Measurements from ENCODE around the gene NDST3. TPM values are rescaled to one million over a fixed set of nuclear protein-coding genes. Genes with fewer than 3 reads are reported as not detected.

NDST3 gene
- not detected for total RNA-seq
- polyA plus RNA-seq = not detected

GRCh38 chr4:118034053-118034785, at the start of gene NDST3:
NDST3 (plus strand) TSS chr4:118034486; CDS start chr4:118053911, 19,425 bp downstream.
- Histone ChIP-seq H3K9me3 (ENCODE audit: control insufficient read depth in 2 of 2, low read length in 2 of 2) (no peaks in the 10 kb centered on the region), H3K4me3 (ENCODE audit: low read depth, low read length) (no peak within 1 kb of the TSS), H3K4me1 (ENCODE audit: control insufficient read depth, insufficient read depth, low read length, poor library complexity, severe bottlenecking) (no peaks in the 10 kb centered on the region), H3K27ac (ENCODE audit: insufficient read depth, low read length, poor library complexity, severe bottlenecking) (no peak within 1 kb of the TSS), H3K27me3 (ENCODE audit: control insufficient read depth, insufficient read depth, low read length) (peaks cover 10% of the 10 kb centered on the region), H3K36me3 (ENCODE audit: control insufficient read depth, insufficient read depth, low read length) (no peaks in the 10 kb centered on the region)
- peaks cover 0 to 5% (median 2%) of the 10 kb centered on the region in 4 donors for H3K4me1 Mint-ChIP-seq
- H3K27me3 Mint-ChIP-seq = peaks cover 25% of the 10 kb centered on the region
- ATAC-seq (ENCODE audit: low read depth in 2 of 2) (no peak), DNase-seq (peak in 1 of 3 donors; percentile 28)
- no peak within 1 kb of the TSS for H3K27ac Mint-ChIP-seq
- no peaks in the 10 kb centered on the region for H3K36me3 Mint-ChIP-seq
- peak within 1 kb of the TSS in 1 of 4 donors; percentile 36 for H3K4me3 Mint-ChIP-seq
- H3K9me3 Mint-ChIP-seq = peaks cover 0 to 5% (median 0%) of the 10 kb centered on the region in 7 donors

- no peak overlapping the region for H3K27ac ChIP-seq (ENCODE audit: insufficient read depth, low read length, poor library complexity, severe bottlenecking)
- no peaks in the 10 kb centered on the region for H3K9me3 ChIP-seq (ENCODE audit: control insufficient read depth in 2 of 2, low read length in 2 of 2)
- H3K4me3 Mint-ChIP-seq = no peak overlapping the region
- H3K9me3 Mint-ChIP-seq = peaks cover 0 to 9% (median 0%) of the 10 kb centered on the region in 7 donors
- H3K36me3 ChIP-seq (ENCODE audit: control insufficient read depth, insufficient read depth, low read length) = no peaks in the 10 kb centered on the region
- no peak overlapping the region for H3K4me3 ChIP-seq (ENCODE audit: low read depth, low read length)
- no peak overlapping the region for H3K27ac Mint-ChIP-seq
- no peaks in the 10 kb centered on the region for H3K4me1 ChIP-seq (ENCODE audit: control insufficient read depth, insufficient read depth, low read length, poor library complexity, severe bottlenecking)
- H3K27me3 ChIP-seq (ENCODE audit: control insufficient read depth, insufficient read depth, low read length) = no peaks in the 10 kb centered on the region
- DNase-seq = no peak
- H3K4me1 Mint-ChIP-seq = no peaks in the 10 kb centered on the region
- H3K27me3 Mint-ChIP-seq = no peaks in the 10 kb centered on the region
- no peaks in the 10 kb centered on the region for H3K36me3 Mint-ChIP-seq
- no peak for ATAC-seq (ENCODE audit: low read depth in 2 of 2)
These were observed 48.0 kb upstream of the NDST3 start for GRCh38 chr4:117986321-117986720.

- H3K9me3 ChIP-seq (ENCODE audit: control insufficient read depth in 2 of 2, low read length in 2 of 2) = no peaks in the 10 kb centered on the region
- no peaks in the 10 kb centered on the region for H3K27me3 ChIP-seq (ENCODE audit: control insufficient read depth, insufficient read depth, low read length)
- H3K4me3 ChIP-seq (ENCODE audit: low read depth, low read length) = no peak overlapping the region
- H3K36me3 Mint-ChIP-seq = no peaks in the 10 kb centered on the region
- peaks cover 0 to 9% (median 0%) of the 10 kb centered on the region in 7 donors for H3K9me3 Mint-ChIP-seq
- H3K4me3 Mint-ChIP-seq = no peak overlapping the region
- no peaks in the 10 kb centered on the region for H3K4me1 ChIP-seq (ENCODE audit: control insufficient read depth, insufficient read depth, low read length, poor library complexity, severe bottlenecking)
- ATAC-seq (ENCODE audit: low read depth in 2 of 2) = no peak
- no peaks in the 10 kb centered on the region for H3K4me1 Mint-ChIP-seq
- DNase-seq = no peak
- no peak overlapping the region for H3K27ac Mint-ChIP-seq
- H3K27ac ChIP-seq (ENCODE audit: insufficient read depth, low read length, poor library complexity, severe bottlenecking) = no peak overlapping the region
- no peaks in the 10 kb centered on the region for H3K36me3 ChIP-seq (ENCODE audit: control insufficient read depth, insufficient read depth, low read length)
- H3K27me3 Mint-ChIP-seq = no peaks in the 10 kb centered on the region
These were observed 46.8 kb upstream of the NDST3 start for GRCh38 chr4:117987464-117987863.

- no peak for DNase-seq
- peaks cover 0 to 5% (median 0%) of the 10 kb centered on the region in 7 donors for H3K9me3 Mint-ChIP-seq
These were observed 37.4 kb upstream of the NDST3 start for GRCh38 chr4:117996891-117997290.

GRCh38 chr4:118004088-118004487, 30.2 kb upstream of the NDST3 start:
- no peak overlapping the region for H3K4me3 Mint-ChIP-seq
- Histone ChIP-seq H3K4me1 (ENCODE audit: control insufficient read depth, insufficient read depth, low read length, poor library complexity, severe bottlenecking) (no peaks in the 10 kb centered on the region), H3K36me3 (ENCODE audit: control insufficient read depth, insufficient read depth, low read length) (no peaks in the 10 kb centered on the region), H3K4me3 (ENCODE audit: low read depth, low read length) (no peak overlapping the region), H3K27me3 (ENCODE audit: control insufficient read depth, insufficient read depth, low read length) (no peaks in the 10 kb centered on the region), H3K9me3 (ENCODE audit: control insufficient read depth in 2 of 2, low read length in 2 of 2) (no peaks in the 10 kb centered on the region), H3K27ac (ENCODE audit: insufficient read depth, low read length, poor library complexity, severe bottlenecking) (no peak overlapping the region)
- peaks cover 0 to 3% (median 0%) of the 10 kb centered on the region in 7 donors for H3K9me3 Mint-ChIP-seq
- DNase-seq (no peak), ATAC-seq (ENCODE audit: low read depth in 2 of 2) (no peak)
- H3K36me3 Mint-ChIP-seq = no peaks in the 10 kb centered on the region
- H3K27ac Mint-ChIP-seq = no peak overlapping the region
- H3K4me1 Mint-ChIP-seq = no peaks in the 10 kb centered on the region
- no peaks in the 10 kb centered on the region for H3K27me3 Mint-ChIP-seq

More at GRCh38 chr4:117996891-117997290, 37.4 kb upstream of the NDST3 start:
- Histone ChIP-seq H3K4me1 (ENCODE audit: control insufficient read depth, insufficient read depth, low read length, poor library complexity, severe bottlenecking) (no peaks in the 10 kb centered on the region), H3K4me3 (ENCODE audit: low read depth, low read length) (no peak overlapping the region), H3K27me3 (ENCODE audit: control insufficient read depth, insufficient read depth, low read length) (no peaks in the 10 kb centered on the region), H3K36me3 (ENCODE audit: control insufficient read depth, insufficient read depth, low read length) (no peaks in the 10 kb centered on the region), H3K9me3 (ENCODE audit: control insufficient read depth in 2 of 2, low read length in 2 of 2) (no peaks in the 10 kb centered on the region), H3K27ac (ENCODE audit: insufficient read depth, low read length, poor library complexity, severe bottlenecking) (no peak overlapping the region)
- no peaks in the 10 kb centered on the region for H3K27me3 Mint-ChIP-seq
- H3K4me1 Mint-ChIP-seq = no peaks in the 10 kb centered on the region
- no peaks in the 10 kb centered on the region for H3K36me3 Mint-ChIP-seq
- no peak for ATAC-seq (ENCODE audit: low read depth in 2 of 2)
- no peak overlapping the region for H3K27ac Mint-ChIP-seq
- no peak overlapping the region for H3K4me3 Mint-ChIP-seq

- H3K4me3 Mint-ChIP-seq = no peak overlapping the region
- no peak overlapping the region for H3K4me3 ChIP-seq (ENCODE audit: low read depth, low read length)
These were observed 28.4 kb upstream of the NDST3 start for GRCh38 chr4:118005883-118006282.

GRCh38 chr4:118012142-118012541, 22.1 kb upstream of the NDST3 start:
- Histone ChIP-seq H3K4me3 (ENCODE audit: low read depth, low read length) (no peak overlapping the region), H3K4me1 (ENCODE audit: control insufficient read depth, insufficient read depth, low read length, poor library complexity, severe bottlenecking) (no peaks in the 10 kb centered on the region), H3K27me3 (ENCODE audit: control insufficient read depth, insufficient read depth, low read length) (no peaks in the 10 kb centered on the region), H3K27ac (ENCODE audit: insufficient read depth, low read length, poor library complexity, severe bottlenecking) (no peak overlapping the region), H3K36me3 (ENCODE audit: control insufficient read depth, insufficient read depth, low read length) (no peaks in the 10 kb centered on the region), H3K9me3 (ENCODE audit: control insufficient read depth in 2 of 2, low read length in 2 of 2) (no peaks in the 10 kb centered on the region)
- H3K4me1 Mint-ChIP-seq = no peaks in the 10 kb centered on the region
- H3K36me3 Mint-ChIP-seq = no peaks in the 10 kb centered on the region
- no peak overlapping the region for H3K4me3 Mint-ChIP-seq
- no peaks in the 10 kb centered on the region for H3K27me3 Mint-ChIP-seq
- peaks cover 0 to 1% (median 0%) of the 10 kb centered on the region in 7 donors for H3K9me3 Mint-ChIP-seq
- H3K27ac Mint-ChIP-seq = no peak overlapping the region
- no peak for ATAC-seq (ENCODE audit: low read depth in 2 of 2)
- no peak for DNase-seq

More at GRCh38 chr4:118005883-118006282, 28.4 kb upstream of the NDST3 start:
- H3K36me3 ChIP-seq (ENCODE audit: control insufficient read depth, insufficient read depth, low read length) = no peaks in the 10 kb centered on the region
- no peak overlapping the region for H3K27ac Mint-ChIP-seq
- no peak overlapping the region for H3K27ac ChIP-seq (ENCODE audit: insufficient read depth, low read length, poor library complexity, severe bottlenecking)
- H3K27me3 Mint-ChIP-seq = no peaks in the 10 kb centered on the region
- no peak for DNase-seq
- H3K4me1 ChIP-seq (ENCODE audit: control insufficient read depth, insufficient read depth, low read length, poor library complexity, severe bottlenecking) = no peaks in the 10 kb centered on the region
- no peaks in the 10 kb centered on the region for H3K4me1 Mint-ChIP-seq
- no peaks in the 10 kb centered on the region for H3K9me3 ChIP-seq (ENCODE audit: control insufficient read depth in 2 of 2, low read length in 2 of 2)
- no peaks in the 10 kb centered on the region for H3K27me3 ChIP-seq (ENCODE audit: control insufficient read depth, insufficient read depth, low read length)
- H3K9me3 Mint-ChIP-seq = peaks cover 0 to 3% (median 0%) of the 10 kb centered on the region in 7 donors
- H3K36me3 Mint-ChIP-seq = no peaks in the 10 kb centered on the region
- no peak for ATAC-seq (ENCODE audit: low read depth in 2 of 2)

- Mint-ChIP-seq H3K27ac (no peak overlapping the region), H3K27me3 (no peaks in the 10 kb centered on the region), H3K4me1 (no peaks in the 10 kb centered on the region), H3K4me3 (no peak overlapping the region), H3K36me3 (no peaks in the 10 kb centered on the region), H3K9me3 (no peaks in the 10 kb centered on the region)
- Histone ChIP-seq H3K36me3 (ENCODE audit: control insufficient read depth, insufficient read depth, low read length) (no peaks in the 10 kb centered on the region), H3K4me3 (ENCODE audit: low read depth, low read length) (no peak overlapping the region), H3K27ac (ENCODE audit: insufficient read depth, low read length, poor library complexity, severe bottlenecking) (no peak overlapping the region), H3K9me3 (ENCODE audit: control insufficient read depth in 2 of 2, low read length in 2 of 2) (no peaks in the 10 kb centered on the region), H3K4me1 (ENCODE audit: control insufficient read depth, insufficient read depth, low read length, poor library complexity, severe bottlenecking) (no peaks in the 10 kb centered on the region), H3K27me3 (ENCODE audit: control insufficient read depth, insufficient read depth, low read length) (no peaks in the 10 kb centered on the region)
- ATAC-seq (ENCODE audit: low read depth in 2 of 2) = no peak
- DNase-seq = no peak
These were observed 19.5 kb upstream of the NDST3 start for GRCh38 chr4:118014831-118015230.

Measured in CD4-positive, CD25-positive, alpha-beta regulatory T cell (primary cell).